Natural killer cell (primary cell): Measurements from ENCODE around the gene CDK16. TPM values are rescaled to one million over a fixed set of nuclear protein-coding genes. Genes with fewer than 3 reads are reported as not detected.

ENCODE experiments used
- ATAC-seq, 3 donors: fragments of 150-1000 bp in 2 of 3; fragments of 200-7000 bp in 1 of 3; cut with Tn5 transposase; 1 replicate in 1 of 3; 2 replicates in 2 of 3; pipeline ENCODE4 v1.10.0; 2021; ENCODE audit warnings: mild to moderate bottlenecking in 2 of 3, moderate library complexity in 2 of 3
- DNase-seq, 2 donors: peaks; one replicate each; pipeline versions ENCODE4 v3.0.0 to v3.0.0-alpha.2; 2013 to 2021; ENCODE audit warnings: mixed read lengths in 1 of 2
- H3K27ac ChIP-seq: one replicate; pipeline ENCODE4 v1.5.1; 2013; ENCODE audit warnings: mild to moderate bottlenecking, low read length
- H3K27me3 ChIP-seq: one replicate; pipeline ENCODE4 v1.6.1; 2013; ENCODE audit warnings: low read length; ENCODE audit not compliant: control insufficient read depth, insufficient read depth
- H3K36me3 ChIP-seq: one replicate; pipeline ENCODE4 v1.6.1; 2013; ENCODE audit warnings: low read length; ENCODE audit not compliant: control insufficient read depth, insufficient read depth
- H3K4me1 ChIP-seq: one replicate; pipeline ENCODE4 v1.6.1; 2013; ENCODE audit warnings: low read length; ENCODE audit not compliant: control insufficient read depth, insufficient read depth
- H3K4me3 ChIP-seq: one replicate; pipeline ENCODE4 v1.5.1; 2013; ENCODE audit warnings: low read length
- H3K9me3 ChIP-seq: one replicate; pipeline ENCODE4 v1.6.1; 2013; ENCODE audit warnings: low read length; ENCODE audit not compliant: control insufficient read depth, insufficient read depth
- H3K27ac Mint-ChIP-seq, 2 donors: one replicate each; pipeline ENCODE4 v1.8.0; 2022; ENCODE audit warnings: mild to moderate bottlenecking in 2 of 2, mixed read lengths in 2 of 2, moderate library complexity in 1 of 2
- H3K27me3 Mint-ChIP-seq, 2 donors: one replicate each; pipeline ENCODE4 v1.8.0; 2022; ENCODE audit warnings: low read depth in 2 of 2, mixed read lengths in 2 of 2
- H3K36me3 Mint-ChIP-seq: one replicate; pipeline ENCODE4 v1.8.0; 2022; ENCODE audit warnings: mixed read lengths
- H3K4me1 Mint-ChIP-seq, 2 donors: one replicate each; pipeline ENCODE4 v1.8.0; 2022; ENCODE audit warnings: mixed read lengths in 2 of 2
- H3K4me3 Mint-ChIP-seq: one replicate; pipeline ENCODE4 v1.8.0; 2022; ENCODE audit warnings: mild to moderate bottlenecking, moderate library complexity, mixed read lengths
- H3K9me3 Mint-ChIP-seq, 2 donors: one replicate each; pipeline ENCODE4 v1.8.0; 2022; ENCODE audit warnings: mixed read lengths in 2 of 2
- CTCF ChIP-seq: fragments of 200-600 bp; IDR thresholded peaks from one replicate; pipeline ENCODE4 v1.8.0; 2022; ENCODE audit warnings: antibody characterized with exemption
- WGBS: methylation state at CpG from one replicate; pipeline ENCODE4 v1.1.7; 2013; ENCODE audit warnings: missing lambda C conversion rate; ENCODE audit not compliant: insufficient coverage; 5-methylcytosine and 5-hydroxymethylcytosine counted together
- intact Hi-C: fragments of 100-400 bp; cut with micrococcal nuclease; formaldehyde crosslinking; loops from one replicate; pipeline ENCODE4 v1.14.2; 2022
- total RNA-seq, 4 donors: library from RNA; stranded (reverse); fragments of 120-200 nt in 1 of 4; gene quantifications; one replicate each; pipeline versions ENCODE4 v1.2.3 to v1.2.4, GENCODE V29; 2013 to 2022

The CDK16 gene
- total RNA-seq, 3 donors from 2014 or later (not counting 1 experiment from before 2014, with no cell fraction given), result 112 to 140 (median 126) TPM

GRCh38 chrX:47182106-47182700 is 36.3 kb upstream of the CDK16 start:
- no peak for ATAC-seq
- intact Hi-C loops, result no loop called here
- H3K4me3 Mint-ChIP-seq, result no peak overlapping the region
- no peak for TF ChIP-seq CTCF
- no peak overlapping the region for H3K27ac ChIP-seq
- no peaks in the 10 kb centered on the region for H3K27me3 ChIP-seq
- no peaks in the 10 kb centered on the region for H3K27me3 Mint-ChIP-seq
- H3K9me3 ChIP-seq, result no peaks in the 10 kb centered on the region
- no peak overlapping the region for H3K27ac Mint-ChIP-seq
- WGBS, result 98% methylated on average over 8 of the region's 9 CpGs
- H3K36me3 Mint-ChIP-seq, result no peaks in the 10 kb centered on the region
- no peaks in the 10 kb centered on the region for H3K4me1 Mint-ChIP-seq
- DNase-seq, result no peak
- no peak overlapping the region for H3K4me3 ChIP-seq
- no peaks in the 10 kb centered on the region for H3K4me1 ChIP-seq
- peaks cover 50% of the 10 kb centered on the region for H3K36me3 ChIP-seq
- no peaks in the 10 kb centered on the region for H3K9me3 Mint-ChIP-seq

DNA sequence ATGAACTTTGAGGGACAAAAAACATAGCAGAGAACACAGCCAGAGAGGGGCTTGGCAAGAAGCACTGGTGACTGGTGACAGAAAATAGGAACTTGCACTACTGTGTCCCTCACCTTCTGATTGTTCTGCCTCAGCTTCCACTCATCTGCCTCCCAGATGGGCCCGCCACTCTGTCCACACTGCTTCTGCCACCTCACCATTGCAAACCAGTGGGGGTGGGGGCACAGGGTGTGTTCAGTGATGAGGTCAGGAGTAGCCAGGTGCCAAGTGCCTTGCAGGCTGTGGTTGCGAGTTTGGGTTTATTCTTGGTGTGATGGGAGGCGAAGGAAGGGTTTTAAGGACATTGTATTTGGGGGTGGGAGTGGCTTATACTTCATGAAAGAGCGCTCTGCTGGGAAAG is 34.0 kb upstream of the CDK16 start:
- no peak for TF ChIP-seq CTCF
- Histone ChIP-seq H3K4me1 (no peaks in the 10 kb centered on the region), H3K27ac (no peak overlapping the region), H3K4me3 (no peak overlapping the region), H3K36me3 (peaks cover 39% of the 10 kb centered on the region), H3K27me3 (no peaks in the 10 kb centered on the region), H3K9me3 (no peaks in the 10 kb centered on the region)
- WGBS, result 100% methylated on average over 3 of the region's 4 CpGs
- Mint-ChIP-seq H3K27me3 (no peaks in the 10 kb centered on the region), H3K36me3 (no peaks in the 10 kb centered on the region), H3K4me1 (no peaks in the 10 kb centered on the region), H3K9me3 (no peaks in the 10 kb centered on the region), H3K4me3 (no peak overlapping the region), H3K27ac (no peak overlapping the region)
- DNase-seq, result no peak
- ATAC-seq, result no peak
- intact Hi-C loops, result no loop called here

GRCh38 chrX:47185241-47185640 is 33.2 kb upstream of the CDK16 start:
- peaks cover 36% of the 10 kb centered on the region for H3K36me3 ChIP-seq

More at GRCh38 chrX:47185241-47185640, 33.2 kb upstream of the CDK16 start:
- H3K27me3 ChIP-seq, result no peaks in the 10 kb centered on the region
- no peak overlapping the region for H3K4me3 Mint-ChIP-seq
- H3K27me3 Mint-ChIP-seq, result no peaks in the 10 kb centered on the region
- WGBS, result 95% methylated on average over 14 of the region's 17 CpGs
- H3K9me3 ChIP-seq, result no peaks in the 10 kb centered on the region
- no peaks in the 10 kb centered on the region for H3K36me3 Mint-ChIP-seq
- H3K27ac ChIP-seq, result no peak overlapping the region
- no peak overlapping the region for H3K27ac Mint-ChIP-seq
- ATAC-seq (no peak), DNase-seq (no peak)
- no peaks in the 10 kb centered on the region for H3K9me3 Mint-ChIP-seq
- H3K4me1 ChIP-seq, result peaks cover under 1% of the 10 kb centered on the region
- H3K4me3 ChIP-seq, result no peak overlapping the region
- intact Hi-C loops, result no loop called here
- TF ChIP-seq CTCF, result no peak
- H3K4me1 Mint-ChIP-seq, result no peaks in the 10 kb centered on the region
